GOT3 (cell line): ENCODE results near the gene ILF3.

Experiments used
- DNase-seq: peaks from one replicate; lab custom pipeline; 2025; ENCODE audit warnings: mixed read lengths; lab: John Stamatoyannopoulos, UW

ILF3 gene

GRCh38 chr19:10730932-10731331, 76.8 kb downstream of the ILF3 start:
- DNase-seq: no peak

GRCh38 chr19:10735741-10736140, 81.6 kb downstream of the ILF3 start:
- no peak for DNase-seq

GRCh38 chr19:10736189-10736588, 82.0 kb downstream of the ILF3 start:
- no peak for DNase-seq

- DNase-seq: no peak
Observed at GRCh38 chr19:10736916-10737551, 82.9 kb downstream of the ILF3 start.

GRCh38 chr19:10737722-10738121, 83.6 kb downstream of the ILF3 start:
- DNase-seq: no peak

GRCh38 chr19:10740798-10741197, 86.7 kb downstream of the ILF3 start:
- DNase-seq: no peak
